Neural cell (in vitro differentiated cells): Measurements from ENCODE around the gene ADGRL3.

Experiments
- CTCF ChIP-seq: fragments of 450-650 bp; IDR thresholded peaks from 2 replicates; pipeline ENCODE4 v1.5.1; 2014; ENCODE audit warnings: antibody characterized with exemption, mild to moderate bottlenecking, moderate library complexity; ENCODE audit not compliant: poor library complexity, severe bottlenecking
- EZH2 ChIP-seq: fragments of 200-600, 300-800 bp; shearing (Covaris generic), sonication (generic); IDR thresholded peaks from 2 replicates; pipeline ENCODE4 v1.6.1; 2014; ENCODE audit warnings: antibody characterized with exemption, low read length, borderline replicate concordance, mild to moderate bottlenecking; ENCODE audit not compliant: insufficient read depth, poor library complexity, severe bottlenecking

- TF ChIP-seq CTCF (no peak), EZH2 (no peak)
Measured at GRCh38 chr4:61540944-61541343, 340.8 kb downstream of the ADGRL3 start.
